BJ (cell line): Measurements from ENCODE around the gene FBH1. TPM values are rescaled to one million over a fixed set of nuclear protein-coding genes. Genes with fewer than 3 reads are reported as not detected.

Experiments used
- CTCF ChIA-PET: fragments of 350-600 bp; formaldehyde crosslinking; extraction: SDS; loops from one replicate; lab custom pipeline; 2021; ENCODE audit warnings: antibody characterized with exemption, inconsistent platforms; lab: Yijun Ruan, JAX
- POLR2A ChIA-PET: fragments of 300-600 bp; sonication (Branson Sonifier 250); formaldehyde crosslinking; extraction: SDS; loops from one replicate; lab custom pipeline; 2021; ENCODE audit warnings: antibody characterized with exemption; lab: Charles Lee
- DNase-seq: peaks from one replicate; pipeline ENCODE4 v3.0.0-alpha.2; 2011; ENCODE audit warnings: low read depth
- H3K27me3 ChIP-seq: 2 replicates; pipeline ENCODE4 v1.6.0; 2011; ENCODE audit warnings: low read length; ENCODE audit not compliant: control insufficient read depth, insufficient read depth
- H3K36me3 ChIP-seq: 2 replicates; pipeline ENCODE4 v1.5.1; 2011; ENCODE audit warnings: low read length; ENCODE audit not compliant: control insufficient read depth, insufficient read depth
- H3K4me3 ChIP-seq: 2 replicates; pipeline ENCODE4 v1.5.1; 2011; ENCODE audit warnings: low read depth, mild to moderate bottlenecking, control low read depth, low read length
- CTCF ChIP-seq: IDR thresholded peaks from 2 replicates; pipeline ENCODE4 v1.5.1; 2011; ENCODE audit warnings: low read depth, mild to moderate bottlenecking, control low read depth, inconsistent platforms, low read length, moderate library complexity; ENCODE audit not compliant: insufficient read depth
- polyA plus RNA-seq: library from polyadenylated mRNA; depleted of rRNA; stranded (reverse); fragments of >200 nt; gene quantifications from 2 replicates; pipeline ENCODE4 v1.2.3, GENCODE V29; 2011

FBH1 gene
- polyA plus RNA-seq, 1 experiment = 82.5 TPM

- Histone ChIP-seq H3K27me3 (no peaks in the 10 kb centered on the region), H3K36me3 (peaks cover 9% of the 10 kb centered on the region), H3K4me3 (no peak overlapping the region)
- no peak for DNase-seq
- CTCF ChIA-PET = no interaction called here
- POLR2A ChIA-PET = no interaction called here
- TF ChIP-seq CTCF = no peak
These were observed 4.4 kb downstream of the FBH1 start for GRCh38 chr10:5894403-5894802.

DNA sequence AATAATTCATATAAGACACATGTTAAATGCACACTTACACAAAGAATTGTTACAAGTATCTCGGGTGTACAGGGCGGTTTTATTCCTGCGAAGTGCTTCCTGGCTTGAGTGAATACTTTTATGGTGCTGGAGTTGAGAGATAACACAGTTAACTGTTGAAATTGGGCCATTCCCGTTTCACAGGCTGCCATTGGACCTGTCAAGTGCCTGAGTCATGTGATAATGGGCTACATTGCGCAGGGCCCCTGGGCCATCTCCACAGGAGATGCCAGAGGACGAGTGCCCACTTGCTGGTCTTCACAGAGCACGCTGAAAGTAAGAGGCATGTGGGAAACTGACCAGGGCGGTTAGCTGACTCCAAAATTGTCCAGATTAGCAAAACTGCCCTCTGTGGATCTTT lies 4.8 kb downstream of the FBH1 start:
- ChIA-PET POLR2A (no interaction called here), CTCF (no interaction called here)
- no peak overlapping the region for H3K4me3 ChIP-seq
- TF ChIP-seq CTCF = no peak
- no peak for DNase-seq
- no peaks in the 10 kb centered on the region for H3K27me3 ChIP-seq
- peaks cover 9% of the 10 kb centered on the region for H3K36me3 ChIP-seq

DNA sequence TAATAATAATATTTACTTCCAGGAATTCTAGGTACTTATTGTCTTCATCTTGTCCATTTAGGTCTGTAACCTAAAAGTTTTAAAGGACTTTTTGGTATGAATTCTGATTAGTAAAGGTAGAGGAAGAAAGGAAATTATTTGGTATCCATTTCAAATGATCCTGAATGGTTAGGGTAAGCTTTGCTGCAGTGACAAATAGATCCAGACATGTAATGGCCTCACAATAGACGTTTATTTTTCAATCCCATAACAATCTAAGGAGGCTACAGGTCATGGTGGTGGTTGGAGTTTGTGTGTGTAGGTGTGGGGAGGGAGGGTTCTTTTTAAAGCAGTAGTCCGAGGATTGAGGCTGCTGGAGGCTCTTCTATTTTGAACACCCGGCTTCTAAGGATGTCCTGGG lies 5.3 kb downstream of the FBH1 start:
- no peak for TF ChIP-seq CTCF
- no peak overlapping the region for H3K4me3 ChIP-seq
- DNase-seq = no peak
- no peaks in the 10 kb centered on the region for H3K27me3 ChIP-seq
- peaks cover 9% of the 10 kb centered on the region for H3K36me3 ChIP-seq
- ChIA-PET POLR2A (no interaction called here), CTCF (no interaction called here)

DNA sequence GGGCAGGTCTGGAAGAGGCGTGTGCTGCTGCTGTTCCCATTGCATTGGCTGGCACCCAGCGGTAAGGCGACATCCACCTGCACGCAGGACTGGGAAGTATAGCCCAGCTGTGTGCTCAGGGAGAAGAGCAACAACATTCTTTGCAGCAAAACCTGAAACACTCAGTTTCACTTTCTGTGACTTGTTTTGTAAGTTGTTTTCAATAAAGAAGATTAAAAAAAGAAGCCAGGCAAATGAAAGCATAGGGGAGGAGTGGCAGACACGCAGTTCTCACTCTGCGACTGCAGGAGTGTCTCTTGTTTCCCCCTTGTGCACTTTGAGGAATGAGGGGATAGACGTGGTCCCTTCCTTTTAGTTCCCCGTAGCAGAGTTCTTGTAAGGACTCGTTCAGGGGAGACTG lies 5.8 kb downstream of the FBH1 start:
- CTCF ChIA-PET = interaction anchor here (0.8 kb wide), 1 partner anchor 82 kb away, joined by 4 read pairs; the partner anchor contains the start of gene IL15RA
- Histone ChIP-seq H3K27me3 (no peaks in the 10 kb centered on the region), H3K4me3 (no peak overlapping the region), H3K36me3 (peaks cover 9% of the 10 kb centered on the region)
- no peak for DNase-seq
- TF ChIP-seq CTCF = no peak
- POLR2A ChIA-PET = no interaction called here

DNA sequence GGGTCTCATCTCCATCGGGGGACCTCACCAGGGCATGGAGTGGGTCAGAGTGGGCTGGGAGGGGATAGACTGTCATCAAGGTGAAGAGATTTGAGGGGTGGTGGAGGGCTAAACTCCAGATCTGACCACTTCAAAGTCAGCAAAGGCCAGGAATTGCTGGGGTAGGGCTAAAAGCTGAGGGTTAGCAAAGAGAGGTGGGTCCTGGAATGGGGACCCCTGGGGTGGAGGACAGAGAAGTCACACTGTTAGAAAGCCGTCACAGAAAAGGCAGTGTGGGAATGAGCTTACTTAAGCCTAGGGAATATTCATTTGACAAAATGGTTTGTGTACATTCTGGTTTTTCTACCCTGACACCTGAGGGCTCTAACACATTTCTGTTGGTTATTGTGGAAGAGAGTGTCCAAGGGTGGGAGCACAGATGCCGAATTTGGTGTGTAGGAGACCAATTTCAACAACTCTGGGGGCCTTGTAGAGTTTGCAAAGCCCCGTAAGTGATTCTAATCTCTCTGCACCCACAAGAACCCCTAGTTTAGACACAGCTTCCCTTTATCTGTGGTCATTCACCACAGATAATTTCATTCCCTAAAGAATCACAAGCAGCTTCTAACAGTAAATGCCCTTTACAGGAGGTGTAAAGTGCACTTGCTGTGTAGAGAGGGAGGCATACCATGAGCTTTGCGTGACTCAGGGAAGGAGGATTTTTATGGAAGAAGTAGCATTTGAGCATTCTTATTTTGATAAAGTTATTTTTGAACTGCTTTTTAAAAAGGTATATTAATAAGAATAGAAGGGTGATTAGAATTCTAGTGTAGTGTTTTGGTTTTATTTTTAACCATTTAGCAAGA lies 6.4 kb downstream of the FBH1 start:
- Histone ChIP-seq H3K4me3 (no peak overlapping the region), H3K36me3 (peaks cover 9% of the 10 kb centered on the region), H3K27me3 (no peaks in the 10 kb centered on the region)
- no peak for DNase-seq
- TF ChIP-seq CTCF = no peak
- ChIA-PET CTCF (interaction anchor here (0.5 to 0.8 kb wide), 3 partner anchors 16 to 81 kb away, joined by 3 to 5 read pairs (median 4); partner anchors contain the start of gene IL15RA), POLR2A (no interaction called here)
